Ovary (tissue), 3 donors: ENCODE measurements around the gene NCAPD2.

Experiments
- CTCF ChIP-seq, 3 donors: fragments of 450-650 bp in 2 of 3; fragments of 200-600 bp in 1 of 3; IDR thresholded peaks; one replicate each; pipeline versions ENCODE4 v1.5.1 to v1.8.0; 2016 to 2022; ENCODE audit warnings: antibody characterized with exemption in 3 of 3, mild to moderate bottlenecking in 1 of 3
- EP300 ChIP-seq: sonication (generic); formaldehyde crosslinking; IDR thresholded peaks from one replicate; pipeline ENCODE4 v1.6.1; 2017; ENCODE audit warnings: antibody characterized with exemption
- POLR2A ChIP-seq: fragments of 450-650 bp; IDR thresholded peaks from one replicate; pipeline ENCODE4 v1.6.1; 2017; ENCODE audit warnings: antibody characterized with exemption, mild to moderate bottlenecking, moderate library complexity
- donor health status: DM: no; HTN: no; CAD: no.

DNA sequence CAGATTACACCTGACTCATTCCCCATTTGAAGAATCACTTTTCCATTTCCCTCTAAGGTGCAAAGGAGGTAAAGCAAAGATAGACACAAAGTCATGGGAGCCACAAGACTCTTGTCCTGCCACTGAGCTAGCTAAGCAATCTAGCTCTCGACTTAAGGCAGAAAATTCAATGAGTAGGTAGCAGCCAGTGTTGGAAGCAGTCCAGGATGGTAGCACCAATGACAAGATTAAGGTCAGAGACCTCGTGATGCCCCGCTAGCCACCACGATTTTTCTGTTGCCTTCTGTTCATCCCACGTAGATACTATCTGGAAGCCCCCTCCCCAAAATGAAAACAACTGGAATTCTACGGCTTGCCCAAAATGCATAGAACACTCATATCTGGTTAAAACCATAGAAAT lies 24.8 kb upstream of the NCAPD2 start:
- TF ChIP-seq CTCF (IDR thresholded peaks at IDR 0.05) (no peak), POLR2A (no peak), EP300 (no peak)
